ENCODE data around the gene FHIT. TPM values are rescaled to one million over a fixed set of nuclear protein-coding genes. Genes with fewer than 3 reads are reported as not detected.

FHIT gene
- polyA plus RNA-seq, 1 donor from 2014 or later = 17.3 TPM

- Mint-ChIP-seq H3K4me1 (no peaks in the 10 kb centered on the region), H3K36me3 (no peaks in the 10 kb centered on the region), H3K27ac (no peak overlapping the region), H3K9me3 (peaks cover 0 to 5% (median 0%) of the 10 kb centered on the region in 3 donors), H3K4me3 (no peak overlapping the region), H3K27me3 (no peaks in the 10 kb centered on the region)
Measured at GRCh38 chr3:60291115-60291514, 960.1 kb downstream of the FHIT start.

GRCh38 chr3:60290122-60290492 lies 961.1 kb downstream of the FHIT start:
- H3K4me3 Mint-ChIP-seq = no peak overlapping the region
- no peaks in the 10 kb centered on the region for H3K4me1 Mint-ChIP-seq
- no peaks in the 10 kb centered on the region for H3K36me3 Mint-ChIP-seq
- H3K9me3 Mint-ChIP-seq = peaks cover 0 to 2% (median 0%) of the 10 kb centered on the region in 3 donors
- no peak overlapping the region for H3K27ac Mint-ChIP-seq
- H3K27me3 Mint-ChIP-seq = no peaks in the 10 kb centered on the region

GRCh38 chr3:60289341-60290121 lies 961.7 kb downstream of the FHIT start:
- Mint-ChIP-seq H3K27me3 (no peaks in the 10 kb centered on the region), H3K4me1 (no peaks in the 10 kb centered on the region), H3K9me3 (peaks cover 0 to 2% (median 0%) of the 10 kb centered on the region in 3 donors), H3K27ac (no peak overlapping the region), H3K36me3 (no peaks in the 10 kb centered on the region), H3K4me3 (no peak overlapping the region)

GRCh38 chr3:60282866-60283265 lies 968.4 kb downstream of the FHIT start:
- H3K36me3 Mint-ChIP-seq = no peaks in the 10 kb centered on the region
- H3K4me3 Mint-ChIP-seq = no peak overlapping the region
- no peaks in the 10 kb centered on the region for H3K4me1 Mint-ChIP-seq
- no peaks in the 10 kb centered on the region for H3K9me3 Mint-ChIP-seq
- H3K27ac Mint-ChIP-seq = no peak overlapping the region
- H3K27me3 Mint-ChIP-seq = no peaks in the 10 kb centered on the region

GRCh38 chr3:60281970-60282369 lies 969.3 kb downstream of the FHIT start:
- Mint-ChIP-seq H3K27me3 (no peaks in the 10 kb centered on the region), H3K4me1 (no peaks in the 10 kb centered on the region), H3K9me3 (peaks cover 0 to 3% (median 0%) of the 10 kb centered on the region in 3 donors), H3K36me3 (no peaks in the 10 kb centered on the region), H3K27ac (no peak overlapping the region), H3K4me3 (no peak overlapping the region)

GRCh38 chr3:60277361-60277800 lies 973.9 kb downstream of the FHIT start:
- H3K36me3 Mint-ChIP-seq = peaks cover 4% of the 10 kb centered on the region
- no peak overlapping the region for H3K4me3 Mint-ChIP-seq
- no peaks in the 10 kb centered on the region for H3K27me3 Mint-ChIP-seq
- H3K27ac Mint-ChIP-seq = no peak overlapping the region
- H3K9me3 Mint-ChIP-seq = peaks cover 0 to 3% (median 0%) of the 10 kb centered on the region in 3 donors
- no peaks in the 10 kb centered on the region for H3K4me1 Mint-ChIP-seq

- Mint-ChIP-seq H3K9me3 (peaks cover 0 to 3% (median 0%) of the 10 kb centered on the region in 3 donors), H3K27ac (no peak overlapping the region), H3K36me3 (peaks cover 4% of the 10 kb centered on the region), H3K27me3 (no peaks in the 10 kb centered on the region), H3K4me3 (no peak overlapping the region), H3K4me1 (no peaks in the 10 kb centered on the region)
Measured at GRCh38 chr3:60276615-60277014, 974.6 kb downstream of the FHIT start.

- Mint-ChIP-seq H3K36me3 (peaks cover 4% of the 10 kb centered on the region), H3K9me3 (peaks cover 0 to 3% (median 0%) of the 10 kb centered on the region in 3 donors), H3K4me3 (no peak overlapping the region), H3K27me3 (no peaks in the 10 kb centered on the region), H3K4me1 (no peaks in the 10 kb centered on the region), H3K27ac (no peak overlapping the region)
Measured at GRCh38 chr3:60274646-60275045, 976.6 kb downstream of the FHIT start.

GRCh38 chr3:60274098-60274497 lies 977.2 kb downstream of the FHIT start:
- Mint-ChIP-seq H3K27ac (no peak overlapping the region), H3K9me3 (peaks cover 0 to 3% (median 0%) of the 10 kb centered on the region in 3 donors), H3K27me3 (no peaks in the 10 kb centered on the region), H3K4me1 (no peaks in the 10 kb centered on the region), H3K36me3 (peaks cover 4% of the 10 kb centered on the region), H3K4me3 (no peak overlapping the region)

GRCh38 chr3:60269829-60270266 lies 981.4 kb downstream of the FHIT start:
- H3K4me1 Mint-ChIP-seq = no peaks in the 10 kb centered on the region
- no peaks in the 10 kb centered on the region for H3K9me3 Mint-ChIP-seq
- H3K27me3 Mint-ChIP-seq = no peaks in the 10 kb centered on the region
- no peak overlapping the region for H3K27ac Mint-ChIP-seq
- no peak overlapping the region for H3K4me3 Mint-ChIP-seq
- H3K36me3 Mint-ChIP-seq = peaks cover 4% of the 10 kb centered on the region

- no peaks in the 10 kb centered on the region for H3K9me3 Mint-ChIP-seq
- no peaks in the 10 kb centered on the region for H3K27me3 Mint-ChIP-seq
- no peak overlapping the region for H3K27ac Mint-ChIP-seq
- H3K4me1 Mint-ChIP-seq = no peaks in the 10 kb centered on the region
- H3K4me3 Mint-ChIP-seq = no peak overlapping the region
- peaks cover 4% of the 10 kb centered on the region for H3K36me3 Mint-ChIP-seq
Measured at GRCh38 chr3:60269377-60269776, 981.9 kb downstream of the FHIT start.

- Mint-ChIP-seq H3K9me3 (no peaks in the 10 kb centered on the region), H3K4me3 (no peak overlapping the region), H3K4me1 (no peaks in the 10 kb centered on the region), H3K27ac (no peak overlapping the region), H3K27me3 (no peaks in the 10 kb centered on the region), H3K36me3 (no peaks in the 10 kb centered on the region)
Measured at GRCh38 chr3:60268123-60268522, 983.1 kb downstream of the FHIT start.

GRCh38 chr3:60266444-60266843 lies 984.8 kb downstream of the FHIT start:
- H3K9me3 Mint-ChIP-seq = no peaks in the 10 kb centered on the region
- H3K4me1 Mint-ChIP-seq = no peaks in the 10 kb centered on the region
- H3K4me3 Mint-ChIP-seq = no peak overlapping the region
- H3K27me3 Mint-ChIP-seq = no peaks in the 10 kb centered on the region
- H3K36me3 Mint-ChIP-seq = no peaks in the 10 kb centered on the region
- no peak overlapping the region for H3K27ac Mint-ChIP-seq

- Mint-ChIP-seq H3K27me3 (no peaks in the 10 kb centered on the region), H3K9me3 (no peaks in the 10 kb centered on the region), H3K36me3 (no peaks in the 10 kb centered on the region), H3K27ac (no peak overlapping the region), H3K4me3 (no peak overlapping the region), H3K4me1 (no peaks in the 10 kb centered on the region)
Measured at GRCh38 chr3:60263191-60263590, 988.1 kb downstream of the FHIT start.

GRCh38 chr3:60262546-60262945 lies 988.7 kb downstream of the FHIT start:
- Mint-ChIP-seq H3K4me3 (no peak overlapping the region), H3K9me3 (no peaks in the 10 kb centered on the region), H3K4me1 (peaks cover 0 to 3% (median 1%) of the 10 kb centered on the region in 3 donors), H3K27me3 (no peaks in the 10 kb centered on the region), H3K27ac (no peak overlapping the region), H3K36me3 (no peaks in the 10 kb centered on the region)

- H3K27ac Mint-ChIP-seq = no peak overlapping the region
- H3K4me1 Mint-ChIP-seq = peaks cover 3 to 16% (median 11%) of the 10 kb centered on the region in 3 donors
- H3K9me3 Mint-ChIP-seq = peaks cover 0 to 4% (median 3%) of the 10 kb centered on the region in 3 donors
- peaks cover 2% of the 10 kb centered on the region for H3K27me3 Mint-ChIP-seq
- H3K4me3 Mint-ChIP-seq = no peak overlapping the region
- no peaks in the 10 kb centered on the region for H3K36me3 Mint-ChIP-seq
Measured at GRCh38 chr3:60260546-60260945, 990.7 kb downstream of the FHIT start.

All from IgD-negative memory B cell (primary cell).